Activated CD8-positive, alpha-beta T cell treated with anti-CD3 and anti-CD28 coated beads for 36 hours (primary cell): ENCODE measurements around the gene GPR3. TPM values are rescaled to one million over a fixed set of nuclear protein-coding genes. Genes with fewer than 3 reads are reported as not detected.

ENCODE experiments used
- ATAC-seq: fragments of 200-7000 bp; cut with Tn5 transposase; one replicate; pipeline ENCODE4 v1.10.0; 2021; ENCODE audit warnings: mild to moderate bottlenecking, moderate library complexity
- CTCF ChIA-PET: fragments of 350-600 bp; sonication (Branson Sonifier 250); formaldehyde crosslinking; loops from one replicate; lab custom pipeline; 2021; ENCODE audit warnings: antibody characterized with exemption; lab: Charles Lee
- POLR2A ChIA-PET: fragments of 350-600 bp; sonication (Branson Sonifier 250); formaldehyde crosslinking; loops from one replicate; lab custom pipeline; 2021; ENCODE audit warnings: antibody characterized with exemption; lab: Charles Lee
- DNase-seq: peaks from one replicate; pipeline ENCODE4 v3.0.0-alpha.2; 2020
- H3K27ac Mint-ChIP-seq: one replicate; pipeline ENCODE4 v1.8.0; 2021; ENCODE audit warnings: mild to moderate bottlenecking, mixed read lengths
- H3K27me3 Mint-ChIP-seq: one replicate; pipeline ENCODE4 v1.8.0; 2021; ENCODE audit warnings: mixed read lengths
- H3K36me3 Mint-ChIP-seq: one replicate; pipeline ENCODE4 v1.8.0; 2021; ENCODE audit warnings: low read depth, mixed read lengths
- H3K4me1 Mint-ChIP-seq: one replicate; pipeline ENCODE4 v1.8.0; 2021; ENCODE audit warnings: low read depth, mixed read lengths
- H3K4me3 Mint-ChIP-seq: one replicate; pipeline ENCODE4 v1.8.0; 2021; ENCODE audit warnings: mild to moderate bottlenecking, moderate library complexity, mixed read lengths
- H3K9me3 Mint-ChIP-seq: one replicate; pipeline ENCODE4 v1.8.0; 2021; ENCODE audit warnings: mixed read lengths
- CTCF ChIP-seq: fragments of 200-600 bp; IDR thresholded peaks from one replicate; pipeline ENCODE4 v1.8.0; 2022; ENCODE audit warnings: antibody characterized with exemption, mild to moderate bottlenecking
- intact Hi-C: fragments of 100-400 bp; cut with micrococcal nuclease; formaldehyde crosslinking; loops from one replicate; pipeline ENCODE4 v1.10.0; 2022
- total RNA-seq, 2 experiments: library from RNA; stranded (reverse); gene quantifications; one replicate each; pipeline ENCODE4 v1.2.3, GENCODE V29; 2021

The GPR3 gene
- total RNA-seq, 2 experiments from 2014 or later: 1.1 to 1.7 TPM

GRCh38 chr1:27427816-27428315 lies 35.4 kb downstream of the GPR3 start:
- ChIA-PET POLR2A (interaction anchor here (1.2 to 1.6 kb wide), 2 partner anchors 16 to 56 kb away, joined by 4 to 8 read pairs; no protein-coding TSS in a partner anchor), CTCF (interaction anchor here (0.8 to 3.9 kb wide), 6 partner anchors 12 to 235 kb away, joined by 3 to 14 read pairs (median 4); no protein-coding TSS in a partner anchor)
- ATAC-seq (no peak), DNase-seq (no peak)
- no peak for TF ChIP-seq CTCF
- H3K27me3 Mint-ChIP-seq: no peaks in the 10 kb centered on the region
- no peaks in the 10 kb centered on the region for H3K9me3 Mint-ChIP-seq
- H3K4me1 Mint-ChIP-seq: peaks cover 69% of the 10 kb centered on the region
- H3K36me3 Mint-ChIP-seq: peaks cover 34% of the 10 kb centered on the region
- peak overlapping the region; percentile 63 for H3K4me3 Mint-ChIP-seq
- intact Hi-C loops: no loop called here
- H3K27ac Mint-ChIP-seq: peak overlapping the region; percentile 80

- peak; percentile 75 for ATAC-seq
- H3K36me3 Mint-ChIP-seq: peaks cover 34% of the 10 kb centered on the region
- peaks cover 72% of the 10 kb centered on the region for H3K4me1 Mint-ChIP-seq
- H3K4me3 Mint-ChIP-seq: peak overlapping the region; percentile 63
- no peak for TF ChIP-seq CTCF
- intact Hi-C loops: no loop called here
- H3K9me3 Mint-ChIP-seq: no peaks in the 10 kb centered on the region
- ChIA-PET CTCF (interaction anchor here (0.8 to 3.9 kb wide), 8 partner anchors 12 to 235 kb away, joined by 3 to 14 read pairs (median 4); no protein-coding TSS in a partner anchor), POLR2A (interaction anchor here (1.2 to 1.6 kb wide), 2 partner anchors 15 to 56 kb away, joined by 4 to 8 read pairs; no protein-coding TSS in a partner anchor)
- peak; percentile 54 for DNase-seq
- no peaks in the 10 kb centered on the region for H3K27me3 Mint-ChIP-seq
- peak overlapping the region; percentile 80 for H3K27ac Mint-ChIP-seq
These were observed 36.0 kb downstream of the GPR3 start for GRCh38 chr1:27428316-27429028.

GRCh38 chr1:27429029-27429425 lies 36.6 kb downstream of the GPR3 start:
- ChIA-PET CTCF (interaction anchor here (0.9 to 3.9 kb wide), 6 partner anchors 11 to 59 kb away, joined by 3 to 14 read pairs (median 5); no protein-coding TSS in a partner anchor), POLR2A (interaction anchor here (0.6 to 1.9 kb wide), 5 partner anchors 9 to 55 kb away, joined by 3 to 8 read pairs (median 4); no protein-coding TSS in a partner anchor)
- no peak for TF ChIP-seq CTCF
- intact Hi-C loops: no loop called here
- H3K27me3 Mint-ChIP-seq: no peaks in the 10 kb centered on the region
- H3K9me3 Mint-ChIP-seq: no peaks in the 10 kb centered on the region
- ATAC-seq (no peak), DNase-seq (no peak)
- peak overlapping the region; percentile 80 for H3K27ac Mint-ChIP-seq
- peak overlapping the region; percentile 63 for H3K4me3 Mint-ChIP-seq
- H3K36me3 Mint-ChIP-seq: peaks cover 32% of the 10 kb centered on the region
- peaks cover 72% of the 10 kb centered on the region for H3K4me1 Mint-ChIP-seq

GRCh38 chr1:27430903-27431600 lies 38.6 kb downstream of the GPR3 start:
- peak overlapping the region; percentile 79 for H3K27ac Mint-ChIP-seq
- H3K4me3 Mint-ChIP-seq: no peak overlapping the region
- DNase-seq (no peak), ATAC-seq (peak; percentile 41)
- ChIA-PET POLR2A (interaction anchor here (1.0 to 1.9 kb wide), 3 partner anchors 7 to 12 kb away, joined by 3 to 8 read pairs (median 5); no protein-coding TSS in a partner anchor), CTCF (interaction anchor here (0.6 to 3.9 kb wide), 12 partner anchors 10 to 238 kb away, joined by 3 to 14 read pairs (median 4); partner anchors contain the start of gene WASF2)
- no peaks in the 10 kb centered on the region for H3K9me3 Mint-ChIP-seq
- no peak for TF ChIP-seq CTCF
- H3K36me3 Mint-ChIP-seq: peaks cover 24% of the 10 kb centered on the region
- peaks cover 80% of the 10 kb centered on the region for H3K4me1 Mint-ChIP-seq
- no peaks in the 10 kb centered on the region for H3K27me3 Mint-ChIP-seq
- intact Hi-C loops: no loop called here
